HepG2 (cell line): ENCODE measurements around the gene TEKT2. TPM values are rescaled to one million over a fixed set of nuclear protein-coding genes. Genes with fewer than 3 reads are reported as not detected.

ENCODE experiments used
- ATAC-seq: fragments of 200-7000 bp; cut with Tn5 transposase; 3 replicates; pipeline ENCODE4 v1.9.1; 2020; ENCODE audit warnings: mild to moderate bottlenecking, moderate library complexity
- BruUV-seq: library from RNA; stranded (reverse); fragments of 400-500 nt; replicated peaks from 2 replicates; lab custom pipeline; 2021; lab: Mats Ljungman, UMichigan
- CTCF ChIA-PET: fragments of 300-600 bp; formaldehyde crosslinking; extraction: SDS; loops from one replicate; lab custom pipeline; 2021; ENCODE audit warnings: low total read pairs, inconsistent platforms, low intra/inter-chr PET ratio; lab: Yijun Ruan, JAX
- POLR2A ChIA-PET: fragments of 350-600 bp; sonication (Branson Sonifier 250); formaldehyde crosslinking; loops from one replicate; lab custom pipeline; 2020; ENCODE audit warnings: antibody characterized with exemption, inconsistent platforms; lab: Yijun Ruan, JAX
- DNase-seq: peaks from one replicate; pipeline ENCODE4 v3.0.0-alpha.2; 2015; ENCODE audit warnings: low spot score
- FAIRE-seq: peaks from 3 replicates; lab custom pipeline; 2011; peaks lifted over from hg19 to GRCh38; lab: Jason Lieb, UNC
- H2AFZ ChIP-seq: one replicate; pipeline ENCODE4 v1.6.1; 2011; ENCODE audit warnings: low read length, inconsistent platforms
- H3K27ac ChIP-seq: fragments of 300-600 bp; 3 replicates; pipeline ENCODE4 v1.8.0; 2011; ENCODE audit warnings: mixed run types, mild to moderate bottlenecking, mixed read lengths, low read length, inconsistent platforms; ENCODE audit not compliant: insufficient read depth; ENCODE audit errors: extremely low read length
- H3K27me3 ChIP-seq, 2 experiments: fragments of 200-600 bp in 1 of 2; 2 replicates in 1 of 2; 3 replicates in 1 of 2; pipeline versions ENCODE4 v1.6.0 to v1.8.0; 2011; ENCODE audit warnings: low read length in 2 of 2, mild to moderate bottlenecking in 2 of 2, moderate library complexity in 2 of 2, inconsistent platforms in 1 of 2; ENCODE audit not compliant: insufficient read depth in 2 of 2, control insufficient read depth in 1 of 2
- H3K36me3 ChIP-seq, 2 experiments: fragments of 200-600 bp in 1 of 2; replicated peaks in 1 of 2; 2 replicates in 1 of 2; 3 replicates in 1 of 2; pipeline versions ENCODE4 v1.5.1 to v1.8.0; 2011; ENCODE audit warnings: low read length in 2 of 2, inconsistent platforms in 1 of 2; ENCODE audit not compliant: insufficient read depth in 2 of 2, control insufficient read depth in 1 of 2
- H3K4me1 ChIP-seq: 2 replicates; pipeline ENCODE4 v1.5.1; 2012; ENCODE audit warnings: low read length, inconsistent platforms; ENCODE audit not compliant: insufficient read depth
- H3K4me2 ChIP-seq: 2 replicates; pipeline ENCODE4 v1.6.0; 2011; ENCODE audit warnings: low read depth, low read length, inconsistent platforms
- H3K4me3 ChIP-seq, 3 experiments: fragments of 200-600 bp in 1 of 3; sonication (generic), shearing (Covaris generic) in 1 of 3; replicated peaks in 1 of 3; 2 replicates each; pipeline ENCODE4 v1.5.1; 2011 to 2016; ENCODE audit warnings: low read length in 3 of 3, inconsistent platforms in 2 of 3, low read depth in 2 of 3, mild to moderate bottlenecking in 2 of 3, control low read depth in 1 of 3, mixed read lengths in 1 of 3; ENCODE audit not compliant: insufficient read depth in 1 of 3
- H3K79me2 ChIP-seq: one replicate; pipeline ENCODE4 v1.6.1; 2011; ENCODE audit warnings: low read length, inconsistent platforms; ENCODE audit not compliant: insufficient read depth
- H3K9ac ChIP-seq: 2 replicates; pipeline ENCODE4 v1.6.0; 2011; ENCODE audit warnings: mild to moderate bottlenecking, low read depth, low read length, inconsistent platforms; ENCODE audit not compliant: insufficient read depth
- H3K9me3 ChIP-seq: 2 replicates; pipeline ENCODE4 v1.5.1; 2012; ENCODE audit warnings: mild to moderate bottlenecking, low read length
- H4K20me1 ChIP-seq: 2 replicates; pipeline ENCODE4 v1.6.0; 2011; ENCODE audit warnings: inconsistent platforms, mild to moderate bottlenecking, low read length, moderate library complexity; ENCODE audit not compliant: insufficient read depth
- CEBPB ChIP-seq: IDR thresholded peaks from 2 replicates; pipeline ENCODE4 v1.6.1; 2011; ENCODE audit warnings: low read depth, low read length, improper control_type of control experiment, borderline replicate concordance
- HDAC1 ChIP-seq: sonication (generic); formaldehyde crosslinking; IDR thresholded peaks from 2 replicates; pipeline ENCODE4 v1.5.1; 2020; ENCODE audit warnings: mild to moderate bottlenecking, missing genetic modification reagents
- HDAC2 ChIP-seq: sonication (generic); formaldehyde crosslinking; IDR thresholded peaks from 2 replicates; pipeline ENCODE4 v1.4.0; 2020; ENCODE audit warnings: missing genetic modification reagents
- KAT2B ChIP-seq: fragments of 150-350 bp; IDR thresholded peaks from 2 replicates; pipeline ENCODE4 v1.6.1; 2014; ENCODE audit warnings: low read depth, low read length, borderline replicate concordance
- MED8 ChIP-seq: sonication (generic); formaldehyde crosslinking; IDR thresholded peaks from 2 replicates; pipeline ENCODE4 v1.8.1; 2023; ENCODE audit warnings: mild to moderate bottlenecking, missing genetic modification reagents; ENCODE audit not compliant: insufficient replicate concordance
- SMC3 ChIP-seq: IDR thresholded peaks from 2 replicates; pipeline ENCODE4 v1.6.1; 2011; ENCODE audit warnings: low read length, improper control_type of control experiment
- SP2 ChIP-seq: sonication (generic); formaldehyde crosslinking; IDR thresholded peaks from 2 replicates; pipeline ENCODE4 v1.5.1; 2020; ENCODE audit warnings: mild to moderate bottlenecking, missing genetic modification reagents
- STAG1 ChIP-seq: sonication (generic); formaldehyde crosslinking; IDR thresholded peaks from 2 replicates; pipeline ENCODE4 v1.4.0; 2020; ENCODE audit warnings: missing genetic modification reagents
- TCF7L2 ChIP-seq: IDR thresholded peaks from 2 replicates; pipeline ENCODE4 v1.6.1; 2011; ENCODE audit warnings: mild to moderate bottlenecking, low read depth, low read length, moderate library complexity
- TGIF2 ChIP-seq: IDR thresholded peaks from 2 replicates; pipeline ENCODE4 v1.6.1; 2016; ENCODE audit warnings: control low read depth, missing compliant biosample characterization
- ZFP36 ChIP-seq: fragments of 150-350 bp; IDR thresholded peaks from 2 replicates; pipeline ENCODE4 v1.6.1; 2018; ENCODE audit warnings: borderline replicate concordance, low read length, low read depth; ENCODE audit not compliant: partially characterized antibody
- ZNF24 ChIP-seq: fragments of 450-650 bp; IDR thresholded peaks from 2 replicates; pipeline ENCODE4 v1.6.1; 2017; ENCODE audit warnings: antibody characterized with exemption, mild to moderate bottlenecking
- ZNF253 ChIP-seq: sonication (generic); formaldehyde crosslinking; IDR thresholded peaks from 2 replicates; pipeline ENCODE4 v1.8.0; 2022; ENCODE audit warnings: mild to moderate bottlenecking, missing genetic modification reagents, borderline replicate concordance
- ZNF562 ChIP-seq: sonication (generic); formaldehyde crosslinking; IDR thresholded peaks from 2 replicates; pipeline ENCODE4 v1.8.0; 2022; ENCODE audit warnings: missing genetic modification reagents, borderline replicate concordance
- ZNF589 ChIP-seq: sonication (generic); formaldehyde crosslinking; conservative IDR thresholded peaks from 2 replicates; pipeline ENCODE4 v1.8.0; 2022; ENCODE audit warnings: mild to moderate bottlenecking, moderate library complexity, missing genetic modification reagents
- WGBS: methylation state at CpG from one replicate; pipeline ENCODE4 v1.1.6; 2017; ENCODE audit warnings: low lambda C conversion rate; 5-methylcytosine and 5-hydroxymethylcytosine counted together
- in situ Hi-C: cut with HindIII; loops from 2 replicates; pipeline ENCODE4 v1.10.0; 2017; ENCODE audit warnings: low pct_unique_long_range_greater_than_20kb; ENCODE audit not compliant: extremely low pct_ligation_motif_present
- intact Hi-C: fragments of 100-400 bp; cut with micrococcal nuclease; formaldehyde crosslinking; loops from one replicate; pipeline ENCODE4 v1.10.0; 2022; ENCODE audit not compliant: unreplicated experiment
- polyA plus RNA-seq, 8 experiments: library from polyadenylated mRNA; depleted of rRNA in 3 of 8; stranded (reverse) in 7 of 8; unstranded in 1 of 8; fragments of >200 nt; fragmentation: Illumina TruSeq in 4 of 8; extraction: Trizol in 4 of 8; gene quantifications; 2 replicates each; pipeline versions ENCODE4 v1.2.1 to v1.2.3, GENCODE V29; 2011 to 2016; ENCODE audit warnings: low read depth in 4 of 8, missing spikeins in 1 of 8, mixed read lengths in 1 of 8; ENCODE audit not compliant: insufficient read depth in 1 of 8
- total RNA-seq, 5 experiments: library from RNA; depleted of rRNA; stranded (reverse); fragments of >200 nt; fragmentation: Illumina TruSeq; extraction: Trizol; gene quantifications; 2 replicates each; pipeline ENCODE4 v1.2.3, GENCODE V29; 2016; ENCODE audit warnings: low read depth in 1 of 5
- TF ChIP-seq, protein P1 (sequence below): sonication (generic); formaldehyde crosslinking; IDR thresholded peaks from 2 replicates; pipeline ENCODE4 v1.4.0; 2020; ENCODE audit warnings: missing genetic modification reagents, borderline replicate concordance
- TF ChIP-seq, protein P2 (sequence below): sonication (generic); formaldehyde crosslinking; IDR thresholded peaks from 2 replicates; pipeline ENCODE4 v1.8.1; 2023; ENCODE audit warnings: mild to moderate bottlenecking, missing genetic modification reagents, borderline replicate concordance

TEKT2 gene
- total and polyA plus RNA-seq, 2 of the 13 experiments (the other 11 are each of a cell fraction or from before 2014, with no cell fraction given), result 0.31 to 0.38 TPM

DNA sequence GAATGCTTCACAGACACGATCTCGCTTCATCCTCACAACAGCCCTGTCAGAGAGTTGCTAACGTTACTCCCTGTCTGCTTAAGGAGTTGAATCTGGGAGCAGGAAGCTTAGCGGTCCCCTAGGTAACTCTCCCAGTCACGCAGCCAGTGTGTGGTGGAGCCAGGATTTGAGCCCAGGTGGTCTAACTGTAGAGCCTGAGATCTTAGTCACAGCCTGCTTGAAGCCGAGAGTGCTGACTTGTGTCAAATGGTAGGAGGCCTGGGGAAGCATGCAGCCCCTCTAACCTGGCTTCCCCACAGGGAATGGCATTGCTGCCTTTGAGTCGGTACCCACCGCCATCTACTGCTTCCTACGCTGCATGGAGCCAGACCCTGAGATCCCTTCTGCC lies 8.9 kb downstream of the TEKT2 start:
- H3K79me2 ChIP-seq, result peaks cover 21% of the 10 kb centered on the region
- intact Hi-C loops (no loop called here), in situ Hi-C loops (no loop called here)
- no peak for ATAC-seq
- ChIA-PET POLR2A (no interaction called here), CTCF (no interaction called here)
- no peaks in the 10 kb centered on the region for H3K9me3 ChIP-seq
- H3K4me1 ChIP-seq, result peaks cover 29% of the 10 kb centered on the region
- 0 out of 2 replicates have a peak, but pooled peaks cover 3% of the 10 kb centered on the region for H4K20me1 ChIP-seq
- H3K9ac ChIP-seq, result no peak overlapping the region
- no peak overlapping the region for H2AFZ ChIP-seq
- peaks cover 35 to 51% of the 10 kb centered on the region in 2 experiments for H3K36me3 ChIP-seq
- DNase-seq, result no peak
- no peak overlapping the region for H3K27ac ChIP-seq
- 98% methylated on average over 7 of the region's 9 CpGs for WGBS
- BruUV-seq, result no TSS peak
- no peak overlapping the region for H3K4me2 ChIP-seq
- FAIRE-seq, result no peak
- H3K4me3 ChIP-seq, result no peak overlapping the region
- no peaks in the 10 kb centered on the region; a peak in 1 of 5 replicates for H3K27me3 ChIP-seq
- no peak for TF ChIP-seq HDAC2 (CRISPR knock-in tag)
- no peak for TF ChIP-seq TGIF2 (CRISPR knock-in tag)
- TF ChIP-seq KAT2B, result no peak
- no peak for TF ChIP-seq TCF7L2
- TF ChIP-seq HDAC1 (CRISPR knock-in tag), result no peak
- TF ChIP-seq MED8 (CRISPR knock-in tag), result no peak
- no peak for TF ChIP-seq CEBPB
- TF ChIP-seq ZNF562 (CRISPR knock-in tag), result no peak
- no peak for TF ChIP-seq ZNF253 (CRISPR knock-in tag)
- no peak for TF ChIP-seq SMC3
- TF ChIP-seq ZNF24, result no peak
- no peak for TF ChIP-seq STAG1 (CRISPR knock-in tag)
- TF ChIP-seq ZNF589 (CRISPR knock-in tag), result no peak
- TF ChIP-seq, protein P1, sequence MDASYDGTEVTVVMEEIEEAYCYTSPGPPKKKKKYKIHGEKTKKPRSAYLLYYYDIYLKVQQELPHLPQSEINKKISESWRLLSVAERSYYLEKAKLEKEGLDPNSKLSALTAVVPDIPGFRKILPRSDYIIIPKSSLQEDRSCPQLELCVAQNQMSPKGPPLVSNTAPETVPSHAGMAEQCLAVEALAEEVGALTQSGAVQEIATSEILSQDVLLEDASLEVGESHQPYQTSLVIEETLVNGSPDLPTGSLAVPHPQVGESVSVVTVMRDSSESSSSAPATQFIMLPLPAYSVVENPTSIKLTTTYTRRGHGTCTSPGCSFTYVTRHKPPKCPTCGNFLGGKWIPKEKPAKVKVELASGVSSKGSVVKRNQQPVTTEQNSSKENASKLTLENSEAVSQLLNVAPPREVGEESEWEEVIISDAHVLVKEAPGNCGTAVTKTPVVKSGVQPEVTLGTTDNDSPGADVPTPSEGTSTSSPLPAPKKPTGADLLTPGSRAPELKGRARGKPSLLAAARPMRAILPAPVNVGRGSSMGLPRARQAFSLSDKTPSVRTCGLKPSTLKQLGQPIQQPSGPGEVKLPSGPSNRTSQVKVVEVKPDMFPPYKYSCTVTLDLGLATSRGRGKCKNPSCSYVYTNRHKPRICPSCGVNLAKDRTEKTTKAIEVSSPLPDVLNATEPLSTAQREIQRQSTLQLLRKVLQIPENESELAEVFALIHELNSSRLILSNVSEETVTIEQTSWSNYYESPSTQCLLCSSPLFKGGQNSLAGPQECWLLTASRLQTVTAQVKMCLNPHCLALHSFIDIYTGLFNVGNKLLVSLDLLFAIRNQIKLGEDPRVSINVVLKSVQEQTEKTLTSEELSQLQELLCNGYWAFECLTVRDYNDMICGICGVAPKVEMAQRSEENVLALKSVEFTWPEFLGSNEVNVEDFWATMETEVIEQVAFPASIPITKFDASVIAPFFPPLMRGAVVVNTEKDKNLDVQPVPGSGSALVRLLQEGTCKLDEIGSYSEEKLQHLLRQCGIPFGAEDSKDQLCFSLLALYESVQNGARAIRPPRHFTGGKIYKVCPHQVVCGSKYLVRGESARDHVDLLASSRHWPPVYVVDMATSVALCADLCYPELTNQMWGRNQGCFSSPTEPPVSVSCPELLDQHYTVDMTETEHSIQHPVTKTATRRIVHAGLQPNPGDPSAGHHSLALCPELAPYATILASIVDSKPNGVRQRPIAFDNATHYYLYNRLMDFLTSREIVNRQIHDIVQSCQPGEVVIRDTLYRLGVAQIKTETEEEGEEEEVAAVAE (CRISPR knock-in tag), result no peak
- no peak for TF ChIP-seq SP2 (CRISPR knock-in tag)
- no peak for TF ChIP-seq ZFP36
- TF ChIP-seq, protein P2, sequence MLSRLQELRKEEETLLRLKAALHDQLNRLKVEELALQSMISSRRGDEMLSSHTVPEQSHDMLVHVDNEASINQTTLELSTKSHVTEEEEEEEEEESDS (CRISPR knock-in tag), result no peak
